ENCODE measurements around the gene HTR7.
"Not testable (repeated sequence)": the region's sequence is repeated elsewhere in the genome, so short reads cannot be mapped to it uniquely, and the experiment has no call there.

The HTR7 gene

DNA sequence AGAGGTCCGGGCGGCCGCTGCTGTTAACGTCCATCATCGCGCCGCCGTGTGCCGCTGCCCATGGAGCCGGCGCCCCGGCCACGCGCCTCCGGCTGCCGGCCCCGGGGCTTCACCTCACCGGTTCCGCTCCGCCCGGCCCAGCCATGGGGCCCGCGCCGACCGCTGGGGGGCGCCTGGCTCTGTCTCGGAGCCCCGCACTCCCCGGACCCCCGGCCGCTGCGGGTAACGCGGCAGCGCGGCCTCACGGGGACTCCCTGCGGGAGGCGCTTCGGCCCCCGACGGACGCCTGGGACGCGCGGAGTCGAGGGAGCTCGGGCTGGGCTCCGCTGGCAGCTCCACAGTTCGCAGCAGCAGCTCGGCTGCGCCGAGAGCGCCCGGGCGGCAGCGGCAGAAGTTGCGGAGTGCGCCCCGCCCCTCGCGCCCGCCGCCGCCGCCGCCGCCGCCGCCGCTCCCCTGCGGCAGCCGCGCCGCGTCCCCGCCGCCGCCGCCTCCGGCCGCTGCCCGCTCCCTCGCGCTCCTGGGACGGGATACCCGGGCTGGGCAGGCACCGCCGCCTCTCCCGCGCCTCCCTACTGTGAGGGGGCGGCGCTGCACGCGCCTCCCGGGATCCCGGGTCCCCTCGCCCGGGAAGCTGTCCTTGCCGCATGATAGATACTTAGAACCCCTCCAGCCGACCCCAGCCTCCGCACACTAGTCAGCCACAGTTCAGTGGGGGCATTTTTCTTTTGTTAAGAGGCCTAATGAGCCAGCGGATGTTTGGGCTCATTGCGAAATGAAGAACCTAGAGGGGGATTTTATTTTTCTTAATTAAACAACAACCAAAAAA, at the start of gene HTR7:
TSS of gene HTR7 (minus strand) at position 405 of the 826 bp plus-strand sequence. CDS start at position 37, 368 bp downstream.
- DNase-seq, result peak; percentile 37

DNA sequence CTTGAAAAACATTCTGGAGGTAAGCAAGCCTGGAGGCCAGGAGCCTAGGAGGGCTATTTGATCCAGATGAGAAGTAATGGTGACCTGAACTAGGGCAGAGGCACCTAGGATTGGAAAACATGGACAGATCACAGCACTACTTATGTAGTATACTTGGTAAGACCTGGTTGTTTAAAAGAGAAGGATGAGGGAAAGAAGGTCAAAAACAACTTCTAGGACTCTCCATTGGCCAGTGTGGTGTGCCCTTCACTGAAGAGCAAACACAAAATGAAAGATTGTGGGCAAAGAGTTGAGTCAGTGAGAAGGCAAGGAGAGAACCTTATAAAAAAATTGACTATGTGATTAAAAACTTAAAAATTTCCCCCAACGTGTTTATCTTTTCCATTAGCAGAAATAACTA, 48.8 kb upstream of the HTR7 start:
- DNase-seq, result no peak

DNA sequence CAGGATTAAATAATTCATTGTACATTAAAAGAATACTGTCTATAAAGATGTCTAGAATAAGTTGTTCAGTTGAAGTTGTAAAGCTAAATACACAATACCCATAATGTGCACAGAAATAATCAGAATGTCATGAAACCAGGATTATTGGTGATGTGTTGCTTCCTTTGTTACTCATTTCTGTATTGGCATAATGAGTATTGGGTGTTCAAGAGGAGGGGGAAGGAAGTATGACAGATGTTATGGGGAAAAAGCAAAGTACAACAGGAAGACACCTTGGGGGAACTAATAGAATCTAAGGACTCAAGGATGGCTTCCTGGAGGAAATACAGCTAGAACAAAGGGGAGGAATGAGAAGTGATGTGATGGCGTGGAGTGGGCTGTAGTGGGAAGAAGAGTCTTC, 48.1 kb upstream of the HTR7 start:
- DNase-seq, result no peak

DNA sequence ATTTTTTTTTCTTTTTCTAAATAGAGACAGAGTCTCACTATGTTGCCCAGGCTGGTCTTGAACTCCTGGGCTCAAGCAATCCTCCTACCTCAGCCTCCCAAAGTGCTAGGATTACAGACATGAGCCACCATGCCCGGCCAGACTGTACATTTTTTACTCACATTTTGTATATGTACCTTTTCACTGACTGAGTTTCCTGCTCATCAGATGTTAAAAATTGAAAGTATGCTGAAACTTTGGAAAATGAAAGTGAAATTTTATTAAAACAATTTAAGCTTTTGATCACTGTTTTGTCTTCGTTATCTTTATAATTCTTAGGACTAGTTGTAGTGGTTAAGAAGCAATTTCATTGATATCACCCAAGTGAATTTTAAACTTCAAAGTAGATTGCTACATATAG, 39.1 kb upstream of the HTR7 start:
- not testable (repeated sequence) for DNase-seq

DNA sequence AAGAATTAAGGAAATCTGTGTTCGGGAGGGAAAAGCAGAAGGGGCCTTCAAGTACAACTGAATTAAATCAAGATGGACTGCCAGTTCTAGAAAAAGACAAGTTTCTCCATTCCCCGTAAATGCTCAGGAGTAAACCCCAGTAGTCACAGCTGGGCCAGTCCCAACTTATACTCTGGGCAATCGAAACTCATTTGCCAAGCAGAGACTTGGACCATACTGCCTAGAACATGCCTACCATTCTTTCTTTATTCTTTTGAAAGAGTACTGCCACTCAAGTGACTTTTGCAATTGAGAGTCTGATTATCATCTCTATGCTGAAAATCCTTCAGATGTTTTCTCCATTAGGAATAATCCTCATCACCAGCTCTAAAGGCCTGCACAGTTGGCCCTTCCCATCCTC, 35.4 kb upstream of the HTR7 start:
- no peak for DNase-seq

DNA sequence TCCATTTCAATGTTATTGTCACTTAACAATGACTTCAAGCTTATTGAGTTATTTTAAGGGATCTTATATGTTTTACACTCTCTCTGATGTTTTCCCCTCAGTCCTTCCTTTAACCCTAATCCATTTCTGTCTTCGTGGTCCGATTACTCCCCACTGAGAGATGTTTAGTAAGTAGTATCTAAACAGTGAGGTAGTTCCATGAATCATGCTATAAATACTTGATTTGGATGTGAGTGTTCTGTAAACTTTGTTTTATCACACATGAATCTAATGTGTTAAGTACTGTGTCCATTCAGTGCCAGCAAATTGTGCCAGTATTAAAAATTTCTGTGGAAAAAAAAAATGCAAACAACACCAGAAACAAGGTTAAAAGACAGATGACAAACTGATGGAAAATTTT, 32.5 kb upstream of the HTR7 start:
- peak; percentile 14 for DNase-seq

DNA sequence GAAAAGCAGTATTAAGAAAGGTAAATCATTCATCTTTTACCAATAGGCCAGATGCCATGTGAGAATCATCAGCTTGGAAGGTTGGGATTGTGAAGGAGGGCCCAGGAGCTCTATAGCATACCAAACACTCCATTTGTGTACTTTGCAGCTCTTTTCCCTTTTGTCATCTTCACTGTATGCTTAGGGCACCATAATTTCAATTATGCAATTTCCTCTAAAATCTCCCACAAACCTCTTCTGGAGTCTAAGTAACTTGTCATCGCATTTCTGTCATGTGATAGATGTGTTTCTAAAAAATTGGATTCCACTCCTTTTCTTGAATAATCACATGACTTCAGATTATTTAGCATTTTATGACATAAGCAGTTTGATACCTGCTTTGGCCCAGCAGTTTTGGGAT, 31.8 kb upstream of the HTR7 start:
- DNase-seq, result peak; percentile 43

DNA sequence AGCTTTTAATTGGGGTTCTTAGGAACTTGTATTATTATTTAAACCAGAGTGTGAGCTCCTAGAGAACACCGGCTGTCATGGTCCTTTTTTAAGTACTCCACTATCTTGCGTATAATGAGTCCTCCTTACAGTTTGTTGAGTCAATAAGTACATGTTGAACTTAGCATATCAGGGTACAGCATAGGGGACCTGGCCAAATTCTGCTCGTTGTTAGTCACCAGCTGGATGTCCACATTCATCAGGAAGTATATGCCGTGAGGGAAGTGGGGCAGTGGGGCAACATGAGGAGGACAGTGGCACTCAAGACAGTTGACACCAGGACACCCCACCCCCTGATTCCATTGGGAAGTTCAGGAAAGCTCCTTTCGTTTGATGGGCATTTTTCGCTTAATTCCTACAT, 30.5 kb upstream of the HTR7 start:
- no peak for DNase-seq

DNA sequence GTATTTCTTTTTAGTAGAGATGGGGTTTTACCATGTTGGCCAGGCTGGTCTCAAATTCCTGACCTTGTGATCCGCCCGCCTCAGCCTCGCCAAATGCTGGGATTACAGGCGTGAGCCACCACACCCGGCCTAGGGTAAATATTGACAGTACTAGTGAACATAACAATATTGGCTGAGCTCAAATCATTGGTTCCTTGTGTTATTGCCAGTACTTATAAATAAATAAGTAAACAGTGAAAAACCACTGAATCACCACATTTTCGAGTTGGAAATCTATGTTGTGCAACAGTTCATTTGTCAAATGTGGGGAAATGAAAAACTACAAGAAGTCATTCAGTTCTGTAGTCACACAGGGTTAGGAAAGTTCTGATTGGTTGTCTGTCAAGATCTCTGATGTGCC, 29.7 kb upstream of the HTR7 start:
- DNase-seq, result no peak

DNA sequence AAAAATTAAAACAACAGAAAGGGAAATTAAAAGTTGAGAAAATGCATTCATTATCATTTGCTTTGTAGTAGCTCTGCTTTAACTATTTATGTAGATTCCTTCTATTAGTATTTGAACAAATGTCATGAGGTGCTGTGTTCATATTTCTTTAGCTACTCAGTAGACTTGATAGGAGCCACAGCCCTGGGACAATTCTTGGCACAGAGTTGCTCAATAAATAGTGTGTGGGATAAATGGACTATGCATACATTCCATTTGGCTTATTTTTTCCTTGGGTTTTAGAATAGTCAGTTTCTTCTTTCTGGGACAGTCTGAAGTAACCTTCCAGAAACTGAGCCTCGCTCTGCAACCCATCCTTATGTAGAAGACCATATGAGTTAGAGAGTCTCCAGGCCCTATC, 27.3 kb upstream of the HTR7 start:
- DNase-seq, result peak; percentile 66

DNA sequence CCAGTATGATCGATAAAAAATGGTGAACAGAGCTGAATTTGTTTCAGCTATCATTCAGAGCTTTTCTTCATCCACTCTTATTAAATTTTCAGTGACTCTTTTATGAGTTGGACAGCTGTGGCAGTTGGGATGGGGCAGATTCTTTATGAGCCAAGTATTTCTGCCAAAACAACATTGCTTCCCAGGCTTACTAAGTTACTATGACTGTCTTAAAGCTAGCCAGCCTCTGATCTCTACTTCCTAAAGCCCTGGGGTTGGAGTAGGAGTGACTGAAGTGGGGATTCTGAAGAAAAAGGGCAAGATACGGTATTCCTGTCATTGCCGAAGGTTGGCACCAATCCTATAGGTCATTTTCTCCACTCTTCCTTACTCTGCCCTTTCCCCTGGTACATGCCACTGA, 26.6 kb upstream of the HTR7 start:
- peak; percentile 9 for DNase-seq

DNA sequence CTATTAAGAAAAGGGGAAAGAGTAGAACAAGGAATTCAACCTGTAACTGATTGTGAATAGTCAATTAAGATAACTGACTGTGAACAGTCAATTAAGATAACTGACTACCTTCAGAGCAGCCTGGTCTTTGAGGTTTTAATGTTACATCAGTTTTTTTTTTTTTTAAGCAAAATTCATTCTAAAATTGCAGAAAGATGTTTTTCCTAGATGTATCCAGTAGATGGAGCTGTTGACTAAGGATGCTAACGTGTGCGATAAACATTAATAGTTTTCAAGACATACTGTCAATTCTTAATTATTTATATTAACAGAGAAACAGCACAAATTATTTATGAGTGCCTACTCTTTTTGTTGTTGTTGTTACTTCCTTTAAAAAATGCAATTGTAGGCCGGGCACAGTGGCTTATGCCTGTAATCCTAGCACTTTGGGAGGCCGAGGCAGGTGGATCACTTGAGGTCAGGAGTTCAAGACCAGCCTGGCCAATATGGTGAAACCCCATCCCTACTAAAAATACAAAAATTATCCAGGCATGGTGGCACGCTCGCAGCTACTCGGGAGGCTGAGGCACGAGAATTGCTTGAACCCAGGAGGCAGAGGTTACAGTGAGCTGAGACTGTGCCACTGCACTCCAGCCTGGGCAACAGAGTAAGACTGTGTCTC, 22.4 kb upstream of the HTR7 start:
- peak; percentile 47 for DNase-seq

DNA sequence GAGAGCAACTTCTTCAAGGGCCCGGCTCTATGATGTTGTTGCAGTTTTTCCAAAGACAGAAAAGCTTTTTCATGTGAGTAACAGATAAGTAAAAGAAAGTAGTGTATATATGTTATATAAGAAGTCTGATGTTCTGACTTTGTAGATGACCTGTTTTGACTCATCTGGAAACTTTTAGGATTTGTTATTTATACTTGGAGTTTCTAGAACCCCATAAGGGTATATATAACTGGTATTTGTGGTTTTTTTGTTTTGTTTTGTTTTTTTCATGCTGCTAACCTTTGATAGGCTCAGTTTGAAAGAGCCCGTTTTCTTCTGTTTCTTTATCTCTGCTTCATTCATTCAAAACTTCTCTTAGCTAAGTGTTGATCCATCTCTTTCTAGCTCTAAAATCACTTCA, 21.2 kb upstream of the HTR7 start:
- no peak for DNase-seq

DNA sequence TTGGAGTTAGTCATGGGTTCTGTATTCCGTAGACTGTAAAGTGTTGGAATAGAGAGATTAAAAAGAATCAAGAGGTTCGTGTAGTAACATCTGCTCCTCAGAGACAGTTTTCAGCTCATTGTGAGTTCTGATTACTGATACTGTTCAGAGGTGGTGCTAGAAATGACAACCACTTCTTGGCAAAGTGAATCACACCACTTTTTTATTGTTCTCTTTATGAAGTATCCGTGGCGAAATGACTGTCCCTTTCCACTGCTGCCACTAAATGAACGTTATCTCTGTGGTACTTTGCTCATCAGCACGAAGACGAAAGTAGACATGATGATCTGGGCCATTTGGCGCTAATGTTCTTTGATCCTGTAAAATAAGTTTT, 14.8 kb upstream of the HTR7 start:
- DNase-seq, result no peak

DNA sequence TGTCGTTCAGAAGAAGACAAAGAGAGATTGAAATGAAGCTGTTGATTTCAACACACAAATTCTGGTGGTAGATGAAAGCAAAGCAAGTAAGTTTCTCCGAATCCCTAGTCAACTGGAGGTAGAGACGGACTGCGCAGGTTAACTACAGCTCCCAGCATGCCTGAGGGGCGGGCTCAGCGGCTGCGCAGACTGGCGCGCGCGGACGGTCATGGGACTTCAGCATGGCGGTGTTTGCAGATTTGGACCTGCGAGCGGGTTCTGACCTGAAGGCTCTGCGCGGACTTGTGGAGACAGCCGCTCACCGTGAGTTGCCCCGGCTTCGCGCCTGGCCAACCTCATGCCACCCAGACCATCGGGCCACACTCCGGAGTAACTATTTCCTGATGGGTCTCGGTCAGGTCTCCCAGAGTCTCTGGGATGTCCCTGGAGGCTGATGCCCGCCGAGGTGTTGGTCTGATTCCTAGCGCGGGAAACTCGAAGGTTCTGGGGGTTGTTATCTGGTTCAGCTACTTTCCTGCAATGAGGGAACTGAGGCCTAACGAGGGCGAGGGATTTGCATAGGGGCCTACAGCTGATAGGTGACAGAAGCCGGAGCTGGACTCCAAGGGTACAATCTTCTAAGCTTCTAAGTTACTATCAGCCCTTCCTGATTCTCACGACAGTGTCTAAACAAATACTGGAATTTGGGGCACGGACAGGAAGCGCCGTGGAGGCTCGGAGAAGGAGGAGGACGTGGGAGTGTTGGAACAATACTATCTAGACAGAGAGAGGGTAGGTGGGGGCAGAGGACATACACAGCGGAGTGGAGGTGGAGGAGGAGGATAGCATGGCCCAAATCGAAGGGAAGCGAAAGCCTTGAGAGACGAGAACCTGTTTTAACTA, 14.2 kb upstream of the HTR7 start, which contains the start of gene RPP30:
TSS of gene RPP30 (plus strand) at position 209 of the 882 bp plus-strand sequence. CDS start at position 222, 13 bp downstream.
- DNase-seq, result peak; percentile 71

DNA sequence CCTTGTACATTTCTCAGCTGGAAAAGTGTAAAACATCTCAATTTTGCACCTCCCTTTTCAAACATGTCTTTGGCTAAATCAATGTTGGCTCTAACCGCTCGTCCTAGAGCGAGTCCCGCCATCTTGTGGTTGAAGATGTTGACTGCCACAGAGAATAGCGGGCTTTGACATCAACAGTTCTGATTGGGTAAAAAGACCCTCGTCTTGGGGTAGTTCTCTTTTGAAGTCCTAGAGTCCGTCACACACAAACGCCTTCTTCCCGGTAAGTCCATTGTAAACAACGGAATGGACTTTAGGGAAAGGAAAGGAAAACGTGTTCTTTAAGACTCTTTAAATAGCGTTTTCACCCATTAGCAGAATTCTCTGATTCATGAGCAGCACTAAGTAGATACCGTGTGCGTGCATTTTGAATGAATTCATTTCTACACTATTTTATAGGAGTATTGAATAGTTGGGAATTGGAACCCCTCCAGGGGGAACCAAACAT, 13.5 kb upstream of the HTR7 start:
- DNase-seq, result peak; percentile 83

DNA sequence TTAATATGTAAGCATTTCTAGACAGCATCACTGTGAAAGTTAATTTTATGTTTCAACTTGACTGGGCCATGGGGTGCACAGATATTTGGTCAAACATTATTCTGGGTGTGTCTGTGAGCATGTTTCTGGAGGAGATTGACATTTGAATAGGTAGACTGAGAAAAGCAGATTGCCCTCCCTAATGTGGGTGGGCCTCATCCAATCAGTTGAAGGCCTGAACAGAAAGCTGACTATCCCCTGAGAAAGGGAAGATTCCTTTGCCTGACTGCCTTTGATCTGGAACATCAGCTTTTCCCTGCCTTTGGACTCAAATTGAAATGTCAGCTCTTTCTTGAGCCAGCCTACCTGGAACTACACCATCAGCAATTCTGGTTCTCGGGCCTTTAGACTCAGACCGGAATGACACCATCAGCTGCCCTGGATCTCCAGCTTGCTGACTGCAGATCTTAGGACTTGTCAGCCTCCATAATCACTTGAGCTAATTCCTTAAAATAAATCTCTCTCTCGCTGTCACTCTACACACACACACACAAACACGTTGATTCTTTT, 8.3 kb upstream of the HTR7 start:
- DNase-seq, result no peak

DNA sequence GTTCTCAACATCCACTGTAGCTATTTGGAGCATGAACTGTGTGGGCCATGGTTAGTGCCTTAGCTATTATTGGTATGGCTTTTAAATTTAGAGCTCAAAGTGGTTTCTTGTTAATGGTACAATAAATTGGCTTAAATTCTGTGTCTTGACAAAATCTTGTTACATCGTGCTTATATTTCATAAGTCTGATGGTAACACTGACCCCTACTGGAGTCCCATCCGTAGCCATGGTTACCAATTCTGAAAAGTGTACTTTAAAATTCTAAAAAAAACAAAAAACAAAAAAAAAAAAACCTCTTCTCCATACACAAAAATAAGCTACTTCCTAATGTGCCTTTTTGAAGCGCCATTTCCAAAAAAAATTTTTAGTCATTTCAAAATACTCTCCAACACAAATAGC, 7.6 kb upstream of the HTR7 start:
- no peak for DNase-seq

DNA sequence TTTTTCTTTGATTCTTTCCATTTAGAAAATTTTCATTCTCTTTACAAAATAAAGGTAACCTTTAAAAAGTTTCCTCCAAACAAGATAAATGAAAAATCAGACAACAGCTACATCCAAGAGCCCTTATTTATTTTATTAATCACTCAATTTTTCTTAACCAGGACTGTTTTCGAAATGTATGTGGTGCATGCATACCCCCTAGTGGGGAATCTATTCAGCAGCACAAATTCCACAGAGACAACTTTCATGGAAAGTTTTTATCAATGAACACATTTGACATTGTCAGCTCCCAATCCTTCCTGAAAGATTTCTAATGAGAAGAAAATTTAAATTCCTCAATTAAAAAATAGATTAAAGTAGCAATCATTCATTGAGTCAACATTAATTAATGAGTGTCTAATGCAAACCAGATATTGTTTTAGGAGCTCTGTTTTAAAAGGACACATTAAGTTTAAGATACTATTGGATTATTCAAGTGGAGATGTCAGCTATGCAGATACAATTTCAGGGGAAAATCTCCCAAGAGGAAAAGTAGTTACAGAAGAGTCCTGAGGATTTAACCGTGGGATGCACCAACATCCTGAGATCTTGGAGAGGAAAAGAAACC, 5.2 kb upstream of the HTR7 start:
- DNase-seq, result peak; percentile 49

DNA sequence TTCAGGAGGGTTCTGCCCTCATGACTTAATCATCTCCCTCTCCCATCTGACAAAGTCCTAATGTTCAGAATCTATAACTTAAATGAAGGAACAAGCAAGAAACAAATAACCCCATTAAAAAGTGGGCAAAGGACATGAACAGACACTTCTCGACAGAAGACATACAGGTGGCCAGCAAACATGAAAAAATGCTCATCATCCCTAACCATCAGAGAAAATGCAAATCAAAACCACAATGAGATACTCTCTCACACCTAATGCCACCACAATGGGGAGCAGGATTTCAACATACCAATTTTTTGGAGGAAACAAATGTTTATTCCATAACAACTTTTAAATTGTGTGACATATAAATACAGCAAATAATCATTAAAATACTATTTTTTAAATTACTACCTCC, 3.0 kb upstream of the HTR7 start:
- no peak for DNase-seq

DNA sequence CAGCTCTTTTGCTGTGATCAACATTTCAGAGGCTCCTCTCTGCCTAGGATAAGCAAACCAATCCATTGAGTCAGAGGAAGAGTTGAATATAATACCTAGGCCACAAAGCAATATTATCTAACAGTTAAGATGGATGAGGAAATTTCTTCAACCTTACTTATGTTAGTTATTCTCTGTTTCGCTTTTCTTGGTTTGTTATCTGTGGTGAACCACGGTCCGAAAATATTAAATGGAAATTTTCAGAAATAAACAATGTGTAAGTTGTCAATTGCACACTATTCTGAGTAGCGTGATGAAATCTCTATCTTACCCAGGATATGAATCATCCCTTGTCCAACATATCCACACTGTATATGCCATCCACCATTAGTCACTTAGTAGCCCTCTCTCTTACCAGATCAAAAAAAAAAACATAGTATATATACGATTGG, 1.5 kb upstream of the HTR7 start:
- peak; percentile 69 for DNase-seq

DNA sequence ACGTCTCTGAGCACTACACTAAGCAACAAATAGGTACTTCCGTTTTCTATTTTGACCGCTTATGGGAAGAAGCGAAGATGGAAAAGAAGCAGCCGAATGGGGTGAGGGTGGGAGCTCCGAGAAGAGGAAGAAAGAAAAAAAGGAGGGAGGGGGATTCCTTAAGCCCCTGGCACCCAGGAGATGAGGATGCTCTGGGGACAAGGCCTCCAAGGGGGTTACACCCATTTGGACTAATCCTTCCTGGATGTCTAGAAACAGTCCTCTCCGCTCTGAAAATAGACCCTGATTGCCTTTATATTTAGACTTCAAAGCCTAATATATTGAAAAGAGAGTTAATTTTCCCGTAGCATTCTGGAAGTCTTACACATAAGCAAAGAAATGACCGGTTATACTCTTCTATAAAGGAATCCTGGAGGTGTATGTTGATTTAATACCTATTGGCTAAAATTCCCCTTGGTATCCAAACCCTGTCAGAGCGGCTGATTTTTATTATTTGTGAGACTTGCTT, 676 bp upstream of the HTR7 start:
- no peak for DNase-seq

Measured in fibroblast of upper back skin (primary cell).